Endothelial cell of umbilical vein (primary cell): ENCODE results near the gene CD44. TPM values are rescaled to one million over a fixed set of nuclear protein-coding genes. Genes with fewer than 3 reads are reported as not detected.

Experiments used
- BruUV-seq: library from RNA; stranded (reverse); fragments of 400-500 nt; replicated peaks from 2 replicates; lab custom pipeline; 2021; lab: Mats Ljungman, UMichigan
- CTCF ChIA-PET: fragments of 300-600, 350-600 bp; sonication (Branson Sonifier 250); formaldehyde crosslinking; loops from one replicate; lab custom pipeline; 2021; ENCODE audit warnings: antibody characterized with exemption, inconsistent platforms; lab: Charles Lee
- POLR2A ChIA-PET: fragments of 300-600, 350-600 bp; sonication (Branson Sonifier 250); formaldehyde crosslinking; loops from one replicate; lab custom pipeline; 2021; ENCODE audit warnings: antibody characterized with exemption, inconsistent platforms; lab: Charles Lee
- DNase-seq: peaks from one replicate; pipeline ENCODE4 v3.0.0-alpha.2; 2011; ENCODE audit warnings: low read depth, low spot score
- FAIRE-seq: peaks from 2 replicates; lab custom pipeline; 2011; peaks lifted over from hg19 to GRCh38; lab: Jason Lieb, UNC
- H2AFZ ChIP-seq: 2 replicates; pipeline ENCODE4 v1.6.0; 2012; ENCODE audit warnings: low read depth, low read length, control low read depth, inconsistent platforms
- H3K27ac ChIP-seq: 2 replicates; pipeline ENCODE4 v1.5.1; 2011; ENCODE audit warnings: low read depth, mild to moderate bottlenecking, control low read depth, low read length, moderate library complexity; ENCODE audit not compliant: insufficient read depth
- H3K27me3 ChIP-seq, 2 experiments: 2 replicates each; pipeline versions ENCODE4 v1.6.0 to v1.6.1; 2011; ENCODE audit warnings: low read length in 2 of 2, mixed read lengths in 1 of 2; ENCODE audit not compliant: control insufficient read depth in 2 of 2, insufficient read depth in 2 of 2
- H3K36me3 ChIP-seq, 2 experiments: 2 replicates in 1 of 2; 3 replicates in 1 of 2; pipeline ENCODE4 v1.5.1; 2011; ENCODE audit warnings: low read length in 2 of 2, mild to moderate bottlenecking in 1 of 2, moderate library complexity in 1 of 2; ENCODE audit not compliant: control insufficient read depth in 2 of 2, insufficient read depth in 2 of 2; ENCODE audit errors: extremely low read depth in 1 of 2
- H3K4me1 ChIP-seq: 3 replicates; pipeline ENCODE4 v1.5.1; 2011; ENCODE audit warnings: mild to moderate bottlenecking, low read length; ENCODE audit not compliant: control insufficient read depth, insufficient read depth; ENCODE audit errors: extremely low read depth
- H3K4me2 ChIP-seq: 2 replicates; pipeline ENCODE4 v1.6.1; 2011; ENCODE audit warnings: low read length, control low read depth, mixed read lengths; ENCODE audit not compliant: insufficient read depth
- H3K4me3 ChIP-seq, 3 experiments: fragments of 200-600 bp in 1 of 3; sonication (generic), shearing (Covaris generic) in 1 of 3; replicated peaks in 1 of 3; 2 replicates each; pipeline ENCODE4 v1.5.1; 2011 to 2016; ENCODE audit warnings: control low read depth in 3 of 3, low read length in 3 of 3, mild to moderate bottlenecking in 2 of 3, inconsistent platforms in 1 of 3, low read depth in 1 of 3, moderate library complexity in 1 of 3; ENCODE audit not compliant: insufficient read depth in 1 of 3
- H3K79me2 ChIP-seq: 2 replicates; pipeline ENCODE4 v1.6.0; 2012; ENCODE audit warnings: low read length, inconsistent platforms; ENCODE audit not compliant: control insufficient read depth, insufficient read depth
- H3K9ac ChIP-seq: replicated peaks from 2 replicates; pipeline ENCODE3; 2011; ENCODE audit warnings: low read length, control low read depth; ENCODE audit not compliant: insufficient read depth; ENCODE audit errors: extremely low read depth
- H3K9me1 ChIP-seq: replicated peaks from 3 replicates; pipeline ENCODE4 v1.6.0; 2011; ENCODE audit warnings: mild to moderate bottlenecking, low read length; ENCODE audit not compliant: control insufficient read depth, insufficient read depth; ENCODE audit errors: extremely low read depth
- H3K9me3 ChIP-seq: replicated peaks from 2 replicates; pipeline ENCODE4 v1.5.1; 2012; ENCODE audit warnings: low read length, inconsistent platforms; ENCODE audit not compliant: control insufficient read depth, insufficient read depth
- H4K20me1 ChIP-seq: replicated peaks from 2 replicates; pipeline ENCODE3; 2011; ENCODE audit warnings: mild to moderate bottlenecking, low read length; ENCODE audit not compliant: control insufficient read depth, insufficient read depth; ENCODE audit errors: extremely low read depth
- EZH2 ChIP-seq: IDR thresholded peaks from 2 replicates; pipeline ENCODE4 v1.6.1; 2012; ENCODE audit warnings: borderline replicate concordance, low read depth, mild to moderate bottlenecking, moderate library complexity, low read length, inconsistent platforms; ENCODE audit not compliant: severe bottlenecking
- FOS ChIP-seq: IDR thresholded peaks from 2 replicates; pipeline ENCODE4 v1.6.1; 2011; ENCODE audit warnings: mild to moderate bottlenecking, low read length, moderate library complexity, borderline replicate concordance; ENCODE audit not compliant: insufficient read depth
- GATA2 ChIP-seq: IDR thresholded peaks from 2 replicates; pipeline ENCODE4 v1.7.0; 2011; ENCODE audit warnings: low read depth, mild to moderate bottlenecking, moderate library complexity, mixed read lengths, low read length; ENCODE audit not compliant: insufficient read length, insufficient read depth
- JUN ChIP-seq: IDR thresholded peaks from 2 replicates; pipeline ENCODE4 v1.6.1; 2011; ENCODE audit warnings: borderline replicate concordance, low read depth; ENCODE audit not compliant: insufficient read length, insufficient read depth
- MYC ChIP-seq: IDR thresholded peaks from one replicate; pipeline ENCODE4 v1.6.1; 2011; ENCODE audit warnings: mild to moderate bottlenecking, low read depth, low read length
- POLR2A ChIP-seq: IDR thresholded peaks from 2 replicates; pipeline ENCODE4 v1.6.1; 2012; ENCODE audit warnings: low read depth, mild to moderate bottlenecking, control low read depth, low read length
- POLR2AphosphoS5 ChIP-seq: IDR thresholded peaks from 2 replicates; pipeline ENCODE4 v1.6.1; 2012; ENCODE audit warnings: low read depth, mild to moderate bottlenecking, control low read depth, low read length, moderate library complexity; ENCODE audit not compliant: insufficient read depth
- dilution Hi-C: fragments of 300-500 bp; cut with MboI; formaldehyde crosslinking; loops from one replicate; pipeline ENCODE4 v1.15.0; 2019; ENCODE audit warnings: low sequenced_read_pairs; ENCODE audit not compliant: extremely low pct_ligation_motif_present
- intact Hi-C: fragments of 100-400 bp; cut with micrococcal nuclease; formaldehyde crosslinking; loops from one replicate; pipeline ENCODE4 v1.10.0; 2022
- polyA plus RNA-seq, 4 experiments: library from polyadenylated mRNA; depleted of rRNA in 3 of 4; stranded (reverse) in 3 of 4; unstranded in 1 of 4; fragments of >200 nt; gene quantifications; 2 replicates each; pipeline versions ENCODE4 v1.2.1 to v1.2.3, GENCODE V29; 2011 to 2012; ENCODE audit warnings: missing spikeins in 1 of 4
- total RNA-seq: library from RNA; stranded (reverse); gene quantifications from 2 replicates; pipeline ENCODE4 v1.2.3, GENCODE V29; 2021
- TF ChIP-seq, protein P1 (sequence below), 2 donors: IDR thresholded peaks; 1 replicate in 1 of 2; 2 replicates in 1 of 2; pipeline ENCODE4 v1.5.1; 2011; ENCODE audit warnings: low read length in 2 of 2, mild to moderate bottlenecking in 2 of 2, moderate library complexity in 2 of 2, control low read depth in 1 of 2, inconsistent platforms in 1 of 2, low read depth in 1 of 2; ENCODE audit not compliant: insufficient read depth in 1 of 2; ENCODE audit errors: extremely low read depth in 1 of 2
- TF ChIP-seq, protein P2 (sequence below): IDR thresholded peaks from 2 replicates; pipeline ENCODE4 v1.6.1; 2011; ENCODE audit not compliant: insufficient read depth, insufficient read length

The CD44 gene
- total and polyA plus RNA-seq, 2 donors (not counting 3 experiments of a cell fraction or from before 2014, with no cell fraction given): 25.5 to 26.3 TPM

DNA sequence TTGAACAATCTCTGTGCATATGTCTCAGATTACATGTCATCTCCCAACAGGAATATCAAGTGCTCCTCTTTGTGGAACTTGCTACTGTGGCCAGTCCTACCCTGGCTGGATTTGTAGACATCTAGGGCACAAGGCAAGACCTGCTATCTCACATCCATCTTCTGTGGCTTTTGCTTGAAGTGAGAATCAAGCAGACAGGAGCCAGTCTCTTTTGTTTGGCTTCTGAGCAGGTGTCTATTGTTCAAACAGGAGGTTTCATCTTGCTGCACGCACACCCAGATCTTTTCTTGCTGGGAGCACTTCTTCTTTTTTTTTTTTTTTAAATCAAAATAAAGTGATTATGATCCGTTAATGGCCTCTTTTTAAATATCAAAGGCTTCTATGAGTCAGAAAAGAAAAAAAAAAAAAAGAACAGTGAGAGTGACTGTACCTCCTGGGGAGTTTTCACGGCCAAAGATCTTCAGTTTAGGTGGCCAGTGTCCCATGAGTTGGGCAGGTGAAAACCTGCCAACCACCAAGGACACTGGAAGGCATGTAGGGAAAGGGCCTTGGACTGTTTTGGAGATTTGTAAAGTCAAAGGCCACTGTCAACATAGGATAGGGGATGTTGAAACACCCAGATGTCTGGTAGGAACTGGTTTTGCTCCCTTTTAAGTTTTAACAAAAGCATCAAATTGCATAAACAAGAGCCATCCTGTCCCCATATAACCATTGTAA is 78.1 kb downstream of the CD44 start:
- no TSS peak for BruUV-seq
- DNase-seq (no peak), FAIRE-seq (no peak)
- H4K20me1 ChIP-seq: no peaks in the 10 kb centered on the region
- H3K4me1 ChIP-seq: peaks cover 9% of the 10 kb centered on the region
- no peaks in the 10 kb centered on the region for H3K9me3 ChIP-seq
- H3K79me2 ChIP-seq: no peaks in the 10 kb centered on the region
- H3K4me3 ChIP-seq: no peak overlapping the region
- no peaks in the 10 kb centered on the region for H3K9me1 ChIP-seq
- CTCF ChIA-PET: no interaction called here
- intact Hi-C loops (no loop called here), dilution Hi-C loops (no loop called here)
- no peak overlapping the region for H3K9ac ChIP-seq
- no peak overlapping the region for H3K4me2 ChIP-seq
- no peak overlapping the region for H3K27ac ChIP-seq
- POLR2A ChIA-PET: no interaction called here
- TF ChIP-seq MYC (no peak), FOS (no peak), EZH2 (no peak), JUN (no peak), GATA2 (no peak), POLR2AphosphoS5 (no peak), POLR2A (no peak)
- TF ChIP-seq, protein P1, sequence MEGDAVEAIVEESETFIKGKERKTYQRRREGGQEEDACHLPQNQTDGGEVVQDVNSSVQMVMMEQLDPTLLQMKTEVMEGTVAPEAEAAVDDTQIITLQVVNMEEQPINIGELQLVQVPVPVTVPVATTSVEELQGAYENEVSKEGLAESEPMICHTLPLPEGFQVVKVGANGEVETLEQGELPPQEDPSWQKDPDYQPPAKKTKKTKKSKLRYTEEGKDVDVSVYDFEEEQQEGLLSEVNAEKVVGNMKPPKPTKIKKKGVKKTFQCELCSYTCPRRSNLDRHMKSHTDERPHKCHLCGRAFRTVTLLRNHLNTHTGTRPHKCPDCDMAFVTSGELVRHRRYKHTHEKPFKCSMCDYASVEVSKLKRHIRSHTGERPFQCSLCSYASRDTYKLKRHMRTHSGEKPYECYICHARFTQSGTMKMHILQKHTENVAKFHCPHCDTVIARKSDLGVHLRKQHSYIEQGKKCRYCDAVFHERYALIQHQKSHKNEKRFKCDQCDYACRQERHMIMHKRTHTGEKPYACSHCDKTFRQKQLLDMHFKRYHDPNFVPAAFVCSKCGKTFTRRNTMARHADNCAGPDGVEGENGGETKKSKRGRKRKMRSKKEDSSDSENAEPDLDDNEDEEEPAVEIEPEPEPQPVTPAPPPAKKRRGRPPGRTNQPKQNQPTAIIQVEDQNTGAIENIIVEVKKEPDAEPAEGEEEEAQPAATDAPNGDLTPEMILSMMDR (IDR thresholded peaks at IDR 0.05; ENCODE audit: extremely low read depth in 1 of 2, insufficient read depth in 1 of 2, low read depth in 1 of 2, low read length in 2 of 2): no peak
- TF ChIP-seq, protein P2, sequence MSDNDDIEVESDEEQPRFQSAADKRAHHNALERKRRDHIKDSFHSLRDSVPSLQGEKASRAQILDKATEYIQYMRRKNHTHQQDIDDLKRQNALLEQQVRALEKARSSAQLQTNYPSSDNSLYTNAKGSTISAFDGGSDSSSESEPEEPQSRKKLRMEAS: no peak
- H3K36me3 ChIP-seq: peaks cover 0 to 2% of the 10 kb centered on the region in 2 experiments
- H2AFZ ChIP-seq: no peak overlapping the region
- H3K27me3 ChIP-seq: no peaks in the 10 kb centered on the region
